ENCODE measurements around the gene DIAPH3. TPM values are rescaled to one million over a fixed set of nuclear protein-coding genes. Genes with fewer than 3 reads are reported as not detected.

The DIAPH3 gene
- total RNA-seq, 4 donors from 2014 or later = 0.20 to 0.30 TPM; not detected in 2

- Histone ChIP-seq H3K4me1 (no peaks in the 10 kb centered on the region), H3K27ac (no peak overlapping the region), H3K27me3 (no peaks in the 10 kb centered on the region), H3K9me3 (no peaks in the 10 kb centered on the region), H3K4me3 (no peak overlapping the region), H3K36me3 (no peaks in the 10 kb centered on the region)
- TF ChIP-seq POLR2A (IDR thresholded peaks at IDR 0.05) = no peak
- TF ChIP-seq CTCF (IDR thresholded peaks at IDR 0.05) = no peak
- TF ChIP-seq EP300 (IDR thresholded peaks at IDR 0.05) = no peak
- WGBS, 2 donors = 95 to 96% methylated on average over 3 of the region's 3 CpGs
- DNase-seq (ENCODE audit: low spot score in 2 of 2) = no peak
Measured at GRCh38 chr13:59809564-59809963, 354.2 kb downstream of the DIAPH3 start.

GRCh38 chr13:59806801-59807200 lies 356.9 kb downstream of the DIAPH3 start:
- no peaks in the 10 kb centered on the region for H3K4me1 ChIP-seq
- no peak overlapping the region for H3K4me3 ChIP-seq
- no peaks in the 10 kb centered on the region for H3K27me3 ChIP-seq
- TF ChIP-seq CTCF (IDR thresholded peaks at IDR 0.05) (no peak), EP300 (IDR thresholded peaks at IDR 0.05) (no peak), POLR2A (IDR thresholded peaks at IDR 0.05) (no peak)
- no peaks in the 10 kb centered on the region for H3K36me3 ChIP-seq
- DNase-seq (ENCODE audit: low spot score in 2 of 2) = no peak
- no peak overlapping the region for H3K27ac ChIP-seq
- H3K9me3 ChIP-seq = no peaks in the 10 kb centered on the region

GRCh38 chr13:59801107-59801880 lies 362.4 kb downstream of the DIAPH3 start:
- no peak for TF ChIP-seq POLR2A (IDR thresholded peaks at IDR 0.05)
- TF ChIP-seq EP300 (IDR thresholded peaks at IDR 0.05) = no peak
- no peak for TF ChIP-seq CTCF (IDR thresholded peaks at IDR 0.05)
- H3K4me3 ChIP-seq = no peak overlapping the region
- H3K27me3 ChIP-seq = no peaks in the 10 kb centered on the region
- H3K36me3 ChIP-seq = no peaks in the 10 kb centered on the region
- H3K4me1 ChIP-seq = no peaks in the 10 kb centered on the region
- DNase-seq (ENCODE audit: low spot score in 2 of 2) = no peak
- no peak overlapping the region for H3K27ac ChIP-seq
- H3K9me3 ChIP-seq = no peaks in the 10 kb centered on the region

- Histone ChIP-seq H3K9me3 (no peaks in the 10 kb centered on the region), H3K27ac (no peak overlapping the region), H3K4me1 (no peaks in the 10 kb centered on the region), H3K27me3 (no peaks in the 10 kb centered on the region), H3K36me3 (no peaks in the 10 kb centered on the region), H3K4me3 (no peak overlapping the region)
- no peak for DNase-seq (ENCODE audit: low spot score in 2 of 2)
- 100% methylated on average over 2 of the region's 2 CpGs for WGBS, 2 donors
- no peak for TF ChIP-seq POLR2A (IDR thresholded peaks at IDR 0.05)
- TF ChIP-seq CTCF (IDR thresholded peaks at IDR 0.05) = no peak
- TF ChIP-seq EP300 (IDR thresholded peaks at IDR 0.05) = no peak
Measured at GRCh38 chr13:59793107-59793506, 370.6 kb downstream of the DIAPH3 start.

GRCh38 chr13:59790626-59791025 lies 373.1 kb downstream of the DIAPH3 start:
- Histone ChIP-seq H3K9me3 (no peaks in the 10 kb centered on the region), H3K36me3 (no peaks in the 10 kb centered on the region), H3K4me1 (no peaks in the 10 kb centered on the region), H3K4me3 (no peak overlapping the region), H3K27me3 (no peaks in the 10 kb centered on the region), H3K27ac (no peak overlapping the region)
- TF ChIP-seq CTCF (IDR thresholded peaks at IDR 0.05) (no peak), POLR2A (IDR thresholded peaks at IDR 0.05) (no peak), EP300 (IDR thresholded peaks at IDR 0.05) (no peak)
- WGBS, 2 donors = 12 to 13% methylated on average over 2 of the region's 2 CpGs
- no peak for DNase-seq (ENCODE audit: low spot score in 2 of 2)
